Endodermal cell (in vitro differentiated cells): ENCODE measurements around the gene NAP1L2. TPM values are rescaled to one million over a fixed set of nuclear protein-coding genes. Genes with fewer than 3 reads are reported as not detected.
A peak's percentile ranks its signal among the peaks of the same experiment; 100 is the strongest.

ENCODE experiments used
- DNase-seq: peaks from one replicate; pipeline ENCODE4 v3.0.0-alpha.2; 2017
- H3K27ac ChIP-seq: 2 replicates; pipeline ENCODE4 v1.5.1; 2013; ENCODE audit warnings: mild to moderate bottlenecking, low read depth, low read length, moderate library complexity
- H3K27me3 ChIP-seq: 2 replicates; pipeline ENCODE4 v1.6.1; 2013; ENCODE audit warnings: mild to moderate bottlenecking, low read length, moderate library complexity; ENCODE audit not compliant: insufficient read depth, control insufficient read depth, poor library complexity, severe bottlenecking
- H3K36me3 ChIP-seq: 2 replicates; pipeline ENCODE4 v1.7.0; 2013; ENCODE audit warnings: mild to moderate bottlenecking, low read length, moderate library complexity; ENCODE audit not compliant: control insufficient read depth, insufficient read depth
- H3K4me1 ChIP-seq: one replicate; pipeline ENCODE4 v1.7.0; 2013; ENCODE audit warnings: low read length; ENCODE audit not compliant: control insufficient read depth, insufficient read depth
- H3K4me3 ChIP-seq: 2 replicates; pipeline ENCODE4 v1.5.1; 2013; ENCODE audit warnings: mild to moderate bottlenecking, low read length, moderate library complexity
- H3K9ac ChIP-seq: 2 replicates; pipeline ENCODE4 v1.6.1; 2013; ENCODE audit warnings: mild to moderate bottlenecking, low read length, moderate library complexity; ENCODE audit not compliant: poor library complexity, severe bottlenecking; ENCODE audit errors: extremely low read depth
- H3K9me3 ChIP-seq: 2 replicates; pipeline ENCODE4 v1.6.1; 2013; ENCODE audit warnings: mild to moderate bottlenecking, low read length, moderate library complexity; ENCODE audit not compliant: control insufficient read depth
- H3K27ac Mint-ChIP-seq: 2 replicates; pipeline ENCODE4 v1.8.0; 2020; ENCODE audit warnings: mixed read lengths
- H3K27me3 Mint-ChIP-seq: 2 replicates; pipeline ENCODE4 v1.8.0; 2021; ENCODE audit warnings: mild to moderate bottlenecking, mixed read lengths; ENCODE audit not compliant: insufficient read depth
- H3K36me3 Mint-ChIP-seq: 2 replicates; pipeline ENCODE4 v1.8.0; 2020; ENCODE audit warnings: low read depth, mixed read lengths
- H3K4me1 Mint-ChIP-seq: 2 replicates; pipeline ENCODE4 v1.8.0; 2020; ENCODE audit warnings: mixed read lengths
- H3K4me3 Mint-ChIP-seq: 2 replicates; pipeline ENCODE4 v1.8.0; 2020; ENCODE audit warnings: mild to moderate bottlenecking, moderate library complexity, mixed read lengths
- H3K9me3 Mint-ChIP-seq: 2 replicates; pipeline ENCODE4 v1.8.0; 2020; ENCODE audit warnings: mild to moderate bottlenecking, mixed read lengths
- WGBS, 2 experiments: methylation state at CpG; one replicate each; pipeline versions ENCODE4 v1.1.5 to v1.1.7; 2013; ENCODE audit warnings: missing lambda C conversion rate in 2 of 2, mixed read lengths in 1 of 2; ENCODE audit not compliant: insufficient coverage in 1 of 2, insufficient read length in 1 of 2; 5-methylcytosine and 5-hydroxymethylcytosine counted together
- long read RNA-seq, 4 experiments: library from polyadenylated mRNA in 2 of 4; library from RNA in 1 of 4; library from capped mRNA in 1 of 4; stranded (forward) in 3 of 4; unstranded in 1 of 4; transcript quantifications; one replicate each; pipeline ENCODE4 v2.0.0, GENCODE V29; 2020 to 2021; ENCODE audit warnings: inconsistent platforms in 1 of 4
- polyA plus RNA-seq, 2 experiments: library from polyadenylated mRNA; stranded (reverse); fragments of 50-300 nt; gene quantifications; one replicate each; pipeline ENCODE4 v1.2.3, GENCODE V29; 2013
- total RNA-seq, 2 donors: library from RNA; stranded (reverse); fragmentation: NEBNext Ultra II Directional in 1 of 2; extraction: Animal tissue kit (Norgen Biotek cat#: 25700) in 1 of 2; gene quantifications; 2 replicates in 1 of 2; 3 replicates in 1 of 2; pipeline ENCODE4 v1.2.1, GENCODE V29; 2021
- TF ChIP-seq, protein P1 (sequence below): fragments of 200-600 bp; sonication (generic); conservative IDR thresholded peaks from 2 replicates; pipeline ENCODE4 v1.5.0; 2021; ENCODE audit warnings: antibody characterized with exemption, mild to moderate bottlenecking

Gene NAP1L2, protein sequence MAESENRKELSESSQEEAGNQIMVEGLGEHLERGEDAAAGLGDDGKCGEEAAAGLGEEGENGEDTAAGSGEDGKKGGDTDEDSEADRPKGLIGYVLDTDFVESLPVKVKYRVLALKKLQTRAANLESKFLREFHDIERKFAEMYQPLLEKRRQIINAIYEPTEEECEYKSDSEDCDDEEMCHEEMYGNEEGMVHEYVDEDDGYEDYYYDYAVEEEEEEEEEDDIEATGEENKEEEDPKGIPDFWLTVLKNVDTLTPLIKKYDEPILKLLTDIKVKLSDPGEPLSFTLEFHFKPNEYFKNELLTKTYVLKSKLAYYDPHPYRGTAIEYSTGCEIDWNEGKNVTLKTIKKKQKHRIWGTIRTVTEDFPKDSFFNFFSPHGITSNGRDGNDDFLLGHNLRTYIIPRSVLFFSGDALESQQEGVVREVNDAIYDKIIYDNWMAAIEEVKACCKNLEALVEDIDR
- total RNA-seq, result 1 to 10 TPM; 5.7 to 6.9 TPM
- 7.7 TPM for polyA plus RNA-seq (2013, experiment 1 of 2)
- 7.3 TPM for polyA plus RNA-seq (2013, experiment 2 of 2)
- long read RNA-seq, experiment 1, partial matches to known transcripts, result 0 of 4 reads
- long read RNA-seq, experiment 1, other reads (novel, unspliced or antisense), result 0 of 4 reads
- long read RNA-seq, experiment 2, partial matches to known transcripts, result 0 of 3 reads
- long read RNA-seq, experiment 2, other reads (novel, unspliced or antisense), result 0 of 3 reads
- long read RNA-seq, experiment 3, transcript NAP1L2-201 (1 exons, 2,550 nt), result major isoform, 8 of 8 reads
- long read RNA-seq, experiment 3, partial matches to known transcripts, result 0 of 8 reads
- long read RNA-seq, experiment 3, other reads (novel, unspliced or antisense), result 0 of 8 reads
- long read RNA-seq, experiment 4, partial matches to known transcripts, result 0 of 2 reads
- long read RNA-seq, experiment 4, other reads (novel, unspliced or antisense), result 0 of 2 reads

DNA sequence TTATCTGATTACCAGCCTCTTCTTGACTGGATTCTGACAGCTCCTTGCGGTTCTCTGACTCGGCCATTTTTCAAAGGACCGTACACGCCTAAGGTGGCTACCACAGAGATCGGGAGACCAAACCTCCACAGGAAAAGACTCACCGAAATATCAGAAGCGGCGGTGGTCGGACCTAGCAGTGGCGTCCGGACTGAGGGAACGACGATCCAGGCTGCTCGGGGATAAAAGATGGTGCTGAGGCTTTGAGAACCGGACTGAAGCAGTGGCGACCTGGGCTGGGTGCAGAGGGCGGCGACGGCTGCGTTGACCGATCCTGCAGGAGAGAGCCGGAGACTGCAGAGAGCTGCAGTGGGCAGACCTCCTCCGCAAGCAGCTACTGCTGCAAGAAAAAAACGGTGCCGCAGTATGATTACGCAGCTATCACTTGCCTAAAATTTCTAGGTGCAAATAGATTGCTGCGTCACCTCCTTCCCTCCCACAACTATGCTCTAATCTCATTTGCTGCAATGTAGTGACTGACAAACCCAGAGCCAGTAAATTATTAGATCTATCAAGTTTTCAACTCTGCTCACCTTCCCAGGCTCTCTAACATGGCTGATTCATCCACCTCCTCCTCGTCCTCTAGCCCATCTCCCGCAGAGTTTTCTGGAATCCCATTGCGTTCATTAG, at the start of gene NAP1L2:
Gene NAP1L2, minus strand, starts transcription at position 426 of the 669 bp plus-strand sequence. Its CDS starts 359 bp downstream, at position 67.
- peak within 1 kb of the TSS; percentile 79 for H3K4me3 Mint-ChIP-seq
- peaks cover 6% of the 10 kb centered on the region for H3K27me3 Mint-ChIP-seq
- peak; percentile 71 for DNase-seq
- no peak within 1 kb of the TSS for H3K27ac ChIP-seq
- H3K27me3 ChIP-seq, result no peaks in the 10 kb centered on the region
- peak within 1 kb of the TSS; percentile 86 for H3K4me3 ChIP-seq
- no peaks in the 10 kb centered on the region for H3K36me3 Mint-ChIP-seq
- TF ChIP-seq, protein P1, sequence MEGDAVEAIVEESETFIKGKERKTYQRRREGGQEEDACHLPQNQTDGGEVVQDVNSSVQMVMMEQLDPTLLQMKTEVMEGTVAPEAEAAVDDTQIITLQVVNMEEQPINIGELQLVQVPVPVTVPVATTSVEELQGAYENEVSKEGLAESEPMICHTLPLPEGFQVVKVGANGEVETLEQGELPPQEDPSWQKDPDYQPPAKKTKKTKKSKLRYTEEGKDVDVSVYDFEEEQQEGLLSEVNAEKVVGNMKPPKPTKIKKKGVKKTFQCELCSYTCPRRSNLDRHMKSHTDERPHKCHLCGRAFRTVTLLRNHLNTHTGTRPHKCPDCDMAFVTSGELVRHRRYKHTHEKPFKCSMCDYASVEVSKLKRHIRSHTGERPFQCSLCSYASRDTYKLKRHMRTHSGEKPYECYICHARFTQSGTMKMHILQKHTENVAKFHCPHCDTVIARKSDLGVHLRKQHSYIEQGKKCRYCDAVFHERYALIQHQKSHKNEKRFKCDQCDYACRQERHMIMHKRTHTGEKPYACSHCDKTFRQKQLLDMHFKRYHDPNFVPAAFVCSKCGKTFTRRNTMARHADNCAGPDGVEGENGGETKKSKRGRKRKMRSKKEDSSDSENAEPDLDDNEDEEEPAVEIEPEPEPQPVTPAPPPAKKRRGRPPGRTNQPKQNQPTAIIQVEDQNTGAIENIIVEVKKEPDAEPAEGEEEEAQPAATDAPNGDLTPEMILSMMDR, result no peak
- H3K4me1 Mint-ChIP-seq, result peaks cover 5% of the 10 kb centered on the region
- H3K27ac Mint-ChIP-seq, result peak within 1 kb of the TSS; percentile 78
- H3K9me3 Mint-ChIP-seq, result peaks cover 37% of the 10 kb centered on the region
- peak within 1 kb of the TSS; percentile 55 for H3K9ac ChIP-seq
- H3K9me3 ChIP-seq, result no peaks in the 10 kb centered on the region
- no peaks in the 10 kb centered on the region for H3K4me1 ChIP-seq
- 0% methylated on average over 1 to 30 of the region's 30 CpGs for WGBS, 2 experiments
- no peaks in the 10 kb centered on the region for H3K36me3 ChIP-seq

DNA sequence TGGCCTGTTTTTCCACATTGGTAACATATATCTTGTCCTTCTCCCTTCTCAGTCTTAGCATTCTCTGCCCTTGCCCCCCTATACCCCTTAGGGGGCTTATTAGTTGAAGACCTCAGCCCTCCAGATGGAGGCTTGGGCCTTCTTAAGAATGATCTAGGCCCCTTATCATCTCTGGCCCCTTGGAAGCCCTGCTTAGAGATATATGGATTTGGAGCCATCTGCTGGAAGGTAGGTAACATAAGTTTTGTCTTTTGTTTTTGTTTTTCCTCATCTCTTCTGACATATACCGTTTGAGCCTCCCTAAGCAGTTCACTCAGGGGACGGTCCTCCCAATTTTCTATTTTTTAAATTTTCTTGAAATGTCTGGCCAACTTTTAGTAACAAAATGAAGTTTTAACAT, 48.3 kb upstream of the NAP1L2 start:
- Histone ChIP-seq H3K4me1 (no peaks in the 10 kb centered on the region), H3K9me3 (no peaks in the 10 kb centered on the region), H3K4me3 (no peak overlapping the region), H3K9ac (no peak overlapping the region), H3K27ac (no peak overlapping the region), H3K27me3 (no peaks in the 10 kb centered on the region), H3K36me3 (no peaks in the 10 kb centered on the region)
- Mint-ChIP-seq H3K4me1 (no peaks in the 10 kb centered on the region), H3K27ac (no peak overlapping the region), H3K4me3 (no peak overlapping the region), H3K36me3 (no peaks in the 10 kb centered on the region), H3K27me3 (no peaks in the 10 kb centered on the region), H3K9me3 (peaks cover 51% of the 10 kb centered on the region)
- TF ChIP-seq, protein P1, result peak; percentile 62
- WGBS, 2 experiments, result 58 to 60% methylated on average over 2 of the region's 2 CpGs
- no peak for DNase-seq

DNA sequence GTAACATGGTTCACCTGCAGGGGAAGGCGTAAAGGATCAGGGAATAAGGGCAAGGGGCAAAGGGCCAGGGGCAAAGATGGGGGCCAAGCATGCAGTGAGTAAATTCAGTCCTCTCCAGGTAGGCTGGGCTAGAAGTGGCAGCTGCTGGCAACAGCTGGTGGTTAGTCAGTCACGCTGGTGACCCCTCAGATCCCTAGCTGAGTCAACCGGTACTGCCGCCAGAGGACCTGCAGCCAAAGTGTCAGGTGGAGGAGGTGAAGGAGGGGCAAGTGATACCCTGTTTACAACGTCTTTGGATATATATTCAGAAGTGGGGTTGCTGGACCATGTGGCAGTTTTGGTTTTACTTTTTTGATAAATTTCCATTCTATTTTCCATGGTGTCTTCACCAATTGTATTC, 24.6 kb upstream of the NAP1L2 start:
- Mint-ChIP-seq H3K27me3 (no peaks in the 10 kb centered on the region), H3K4me1 (no peaks in the 10 kb centered on the region), H3K9me3 (peaks cover 48% of the 10 kb centered on the region), H3K4me3 (no peak overlapping the region), H3K27ac (no peak overlapping the region), H3K36me3 (no peaks in the 10 kb centered on the region)
- no peaks in the 10 kb centered on the region for H3K36me3 ChIP-seq
- TF ChIP-seq, protein P1, result peak; percentile 47
- no peaks in the 10 kb centered on the region for H3K4me1 ChIP-seq
- no peaks in the 10 kb centered on the region for H3K9me3 ChIP-seq
- no peak overlapping the region for H3K27ac ChIP-seq
- DNase-seq, result peak; percentile 61
- H3K4me3 ChIP-seq, result no peak overlapping the region
- H3K27me3 ChIP-seq, result no peaks in the 10 kb centered on the region
- H3K9ac ChIP-seq, result no peak overlapping the region
- 73 to 77% methylated on average over 2 to 4 of the region's 5 CpGs for WGBS, 2 experiments
